NT2/D1 (cell line): ENCODE data around the gene NASP.

Source experiments
- DNase-seq: peaks from one replicate; pipeline ENCODE4 v3.0.0-alpha.2; 2011; ENCODE audit warnings: low read depth, low spot score
- H3K27me3 ChIP-seq: 2 replicates; pipeline ENCODE4 v1.6.0; 2011; ENCODE audit warnings: mild to moderate bottlenecking; ENCODE audit not compliant: insufficient read length, insufficient read depth
- H3K36me3 ChIP-seq: 2 replicates; pipeline ENCODE4 v1.6.1; 2011; ENCODE audit warnings: mild to moderate bottlenecking, low read length, mixed read lengths; ENCODE audit not compliant: insufficient read depth, insufficient read length
- H3K4me1 ChIP-seq: 2 replicates; pipeline ENCODE4 v1.5.1; 2011; ENCODE audit not compliant: insufficient read depth, insufficient read length
- H3K4me3 ChIP-seq: 2 replicates; pipeline ENCODE4 v1.5.1; 2011; ENCODE audit warnings: low read depth; ENCODE audit not compliant: insufficient read length
- H3K9ac ChIP-seq: 2 replicates; pipeline ENCODE4 v1.6.0; 2011; ENCODE audit warnings: low read depth; ENCODE audit not compliant: insufficient read length
- H3K9me3 ChIP-seq: 2 replicates; pipeline ENCODE4 v1.5.1; 2011; ENCODE audit warnings: mild to moderate bottlenecking, low read length; ENCODE audit not compliant: insufficient read depth
- SUZ12 ChIP-seq: IDR thresholded peaks from 2 replicates; pipeline ENCODE4 v1.6.1; 2011; ENCODE audit not compliant: insufficient read length, insufficient read depth; ENCODE audit errors: extremely low read depth
- YY1 ChIP-seq: IDR thresholded peaks from 2 replicates; pipeline ENCODE4 v1.6.1; 2011; ENCODE audit not compliant: insufficient read length, insufficient read depth
- ZNF274 ChIP-seq: IDR thresholded peaks from 2 replicates; pipeline ENCODE4 v1.6.1; 2011; ENCODE audit warnings: mild to moderate bottlenecking, low read depth, low read length

The NASP gene

GRCh38 chr1:45583666-45584350 lies at the start of gene NASP:
NASP (plus strand) TSS chr1:45584041; CDS start chr1:45584147, 106 bp downstream.
- Histone ChIP-seq H3K9ac (peak within 1 kb of the TSS; percentile 100), H3K27me3 (no peaks in the 10 kb centered on the region), H3K9me3 (peaks cover 6% of the 10 kb centered on the region; the same call in 1 of the 2 replicates), H3K36me3 (peaks cover 37% of the 10 kb centered on the region), H3K4me3 (peak within 1 kb of the TSS; percentile 99), H3K4me1 (no peaks in the 10 kb centered on the region)
- peak; percentile 78 for DNase-seq
- no peak for TF ChIP-seq SUZ12
- no peak for TF ChIP-seq YY1
- TF ChIP-seq ZNF274: no peak

DNA sequence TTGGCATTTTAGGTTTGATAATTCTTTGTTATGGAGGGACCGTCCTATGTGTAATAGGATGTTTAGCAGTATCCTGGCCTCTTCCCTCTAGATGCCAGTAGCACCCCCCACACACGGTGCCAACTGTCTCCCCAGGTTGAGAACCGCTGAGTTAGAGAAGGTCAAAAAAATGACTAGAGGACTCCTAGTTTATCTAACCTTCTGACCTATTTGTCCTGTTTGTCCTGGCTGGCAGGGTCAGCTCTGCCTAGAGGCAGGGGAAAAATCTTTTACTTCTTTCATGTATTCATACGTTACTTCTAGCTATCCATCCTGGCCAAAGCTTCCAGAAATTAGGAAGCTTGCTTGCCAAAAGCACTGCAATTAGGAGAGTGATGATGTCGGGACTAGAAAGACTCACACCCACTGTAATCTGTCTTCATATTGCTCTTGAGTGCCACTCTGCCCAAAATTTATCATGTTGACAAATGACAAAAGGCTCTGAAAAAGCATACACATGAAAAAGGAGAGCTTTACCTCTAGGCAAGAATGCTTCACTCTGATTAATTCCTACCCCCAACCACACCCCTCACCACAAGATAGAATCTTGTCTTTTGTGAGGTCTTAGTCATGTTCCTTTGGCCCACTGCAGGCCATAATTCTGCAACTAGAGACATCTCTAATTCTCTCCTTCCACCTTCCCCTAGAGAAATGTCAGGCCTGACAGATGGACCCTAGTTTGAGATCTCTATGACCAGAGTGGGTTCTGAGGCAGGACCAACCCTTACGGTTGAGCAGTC lies 47.7 kb upstream of the NASP start:
- no peak overlapping the region for H3K9ac ChIP-seq
- no peak for DNase-seq
- no peaks in the 10 kb centered on the region for H3K27me3 ChIP-seq
- H3K9me3 ChIP-seq: no peaks in the 10 kb centered on the region
- TF ChIP-seq YY1 (no peak), ZNF274 (no peak), SUZ12 (no peak)
- H3K36me3 ChIP-seq: no peaks in the 10 kb centered on the region
- no peaks in the 10 kb centered on the region for H3K4me1 ChIP-seq
- H3K4me3 ChIP-seq: no peak overlapping the region

GRCh38 chr1:45536886-45537285 lies 47.0 kb upstream of the NASP start:
- no peaks in the 10 kb centered on the region for H3K4me1 ChIP-seq
- TF ChIP-seq SUZ12 (no peak), ZNF274 (no peak), YY1 (no peak)
- H3K9me3 ChIP-seq: no peaks in the 10 kb centered on the region
- DNase-seq: no peak
- no peak overlapping the region for H3K9ac ChIP-seq
- H3K4me3 ChIP-seq: no peak overlapping the region
- H3K36me3 ChIP-seq: no peaks in the 10 kb centered on the region
- no peaks in the 10 kb centered on the region for H3K27me3 ChIP-seq

DNA sequence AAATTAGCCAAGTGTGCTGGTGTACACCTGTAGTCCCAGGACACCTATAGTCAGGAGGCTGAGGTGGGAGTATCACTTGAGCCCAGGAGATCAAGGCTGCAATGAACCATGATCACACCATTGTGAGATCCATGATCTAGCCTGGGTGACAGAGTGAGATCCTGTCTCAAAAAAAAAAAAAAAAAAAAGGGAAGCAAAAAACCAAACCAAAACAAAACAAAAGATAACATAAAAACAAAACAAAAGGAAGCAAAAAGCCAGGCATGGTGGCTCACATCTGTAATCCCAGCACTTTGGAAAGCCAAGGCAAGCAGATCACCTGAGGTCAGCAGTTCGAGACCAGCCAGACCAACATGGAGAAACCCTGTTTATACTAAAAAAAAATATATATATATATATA lies 42.6 kb upstream of the NASP start:
- Histone ChIP-seq H3K27me3 (no peaks in the 10 kb centered on the region), H3K9ac (no peak overlapping the region), H3K9me3 (no peaks in the 10 kb centered on the region), H3K4me3 (no peak overlapping the region), H3K36me3 (no peaks in the 10 kb centered on the region), H3K4me1 (peaks cover 2% of the 10 kb centered on the region)
- DNase-seq: no peak
- no peak for TF ChIP-seq ZNF274
- no peak for TF ChIP-seq YY1
- TF ChIP-seq SUZ12: no peak

DNA sequence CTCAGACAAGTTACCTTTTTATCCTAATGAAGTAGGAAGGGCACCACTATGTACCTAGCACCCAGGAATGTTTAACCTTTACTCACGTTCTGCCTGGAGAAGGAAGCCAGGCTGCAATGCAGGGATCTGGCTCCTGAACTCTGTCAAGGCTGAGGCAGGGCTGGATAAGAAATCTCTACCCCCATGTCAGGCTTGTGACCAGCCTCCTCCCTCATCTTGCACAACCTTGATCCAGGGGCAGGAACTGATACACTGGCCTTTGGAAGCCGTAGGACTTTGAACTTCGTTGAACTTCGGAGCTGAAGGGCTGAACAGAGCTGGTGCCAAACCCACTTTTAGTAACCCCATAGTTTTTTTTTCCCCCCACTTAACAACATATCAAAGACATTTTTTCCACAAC lies 41.2 kb upstream of the NASP start:
- Histone ChIP-seq H3K27me3 (no peaks in the 10 kb centered on the region), H3K4me3 (no peak overlapping the region), H3K9ac (no peak overlapping the region), H3K4me1 (peaks cover 2% of the 10 kb centered on the region), H3K9me3 (no peaks in the 10 kb centered on the region), H3K36me3 (no peaks in the 10 kb centered on the region)
- TF ChIP-seq SUZ12 (no peak), ZNF274 (no peak), YY1 (no peak)
- DNase-seq: no peak

DNA sequence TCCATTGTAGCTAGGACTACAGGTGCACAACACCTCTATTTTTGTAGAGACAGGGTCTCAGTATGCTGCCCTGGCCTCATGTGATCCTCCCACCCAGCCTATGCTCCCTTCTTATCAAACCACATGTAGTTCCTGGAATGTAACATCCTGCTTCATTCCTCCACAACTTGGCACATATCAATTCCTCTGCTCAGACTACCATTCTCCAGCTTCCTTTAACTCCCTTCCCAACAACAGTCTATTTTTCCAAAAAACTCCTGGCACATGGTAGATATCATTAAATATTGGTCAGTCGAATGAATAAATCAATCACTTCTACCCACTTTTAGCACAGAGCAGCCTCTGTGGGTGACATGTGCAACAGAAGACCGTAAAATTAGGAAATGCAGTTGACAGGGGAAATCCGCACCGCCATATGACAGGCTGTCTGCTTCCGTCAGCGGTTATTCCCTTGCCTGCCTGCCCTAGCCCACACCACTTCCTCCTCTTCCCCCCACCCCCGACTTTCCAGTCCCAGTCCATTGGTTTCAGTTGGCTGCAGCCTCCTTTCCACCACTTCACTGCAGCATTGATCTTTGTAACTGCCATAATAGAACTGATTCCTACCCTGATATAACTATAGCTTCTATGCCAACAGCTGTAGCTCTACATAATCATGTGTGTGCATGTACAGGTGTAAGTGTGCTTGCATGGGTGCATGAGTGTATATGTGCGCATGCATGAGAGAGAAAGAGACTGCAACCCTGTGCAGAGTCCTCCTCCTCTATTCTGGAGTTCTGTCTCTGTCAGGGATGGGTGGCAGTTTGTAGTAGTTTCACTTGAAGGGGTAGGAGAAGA lies 40.0 kb upstream of the NASP start:
- peaks cover 2% of the 10 kb centered on the region for H3K4me1 ChIP-seq
- H3K36me3 ChIP-seq: no peaks in the 10 kb centered on the region
- H3K4me3 ChIP-seq: no peak overlapping the region
- H3K9me3 ChIP-seq: no peaks in the 10 kb centered on the region
- TF ChIP-seq YY1: no peak
- no peak for TF ChIP-seq ZNF274
- TF ChIP-seq SUZ12: no peak
- no peak for DNase-seq
- no peak overlapping the region for H3K9ac ChIP-seq
- H3K27me3 ChIP-seq: no peaks in the 10 kb centered on the region

DNA sequence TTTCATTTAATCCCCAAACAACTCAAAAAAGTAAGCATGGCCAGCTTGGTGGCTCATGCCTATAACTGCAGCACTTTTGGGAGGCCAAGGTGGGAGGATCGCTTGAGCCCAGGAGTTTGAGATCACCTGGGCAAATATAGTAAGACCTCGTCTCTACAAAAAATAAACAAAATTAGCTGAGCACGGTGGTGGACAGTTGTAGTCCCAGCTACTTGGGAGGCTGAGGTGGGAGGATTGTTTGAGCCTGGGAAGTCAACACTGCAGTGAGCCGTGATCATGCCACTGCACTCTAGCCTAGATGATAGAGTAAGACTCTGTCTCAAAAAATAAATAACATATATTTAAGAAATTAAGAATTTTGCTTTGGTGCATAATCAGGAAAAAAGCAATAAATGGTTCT lies 39.3 kb upstream of the NASP start:
- no peak for TF ChIP-seq SUZ12
- TF ChIP-seq YY1: no peak
- no peak for TF ChIP-seq ZNF274
- no peak overlapping the region for H3K9ac ChIP-seq
- H3K36me3 ChIP-seq: no peaks in the 10 kb centered on the region
- no peaks in the 10 kb centered on the region for H3K9me3 ChIP-seq
- peaks cover 2% of the 10 kb centered on the region for H3K4me1 ChIP-seq
- H3K4me3 ChIP-seq: no peak overlapping the region
- no peaks in the 10 kb centered on the region for H3K27me3 ChIP-seq
- no peak for DNase-seq
